Measurements from ENCODE around the gene GCK.

Gene GCK

DNA sequence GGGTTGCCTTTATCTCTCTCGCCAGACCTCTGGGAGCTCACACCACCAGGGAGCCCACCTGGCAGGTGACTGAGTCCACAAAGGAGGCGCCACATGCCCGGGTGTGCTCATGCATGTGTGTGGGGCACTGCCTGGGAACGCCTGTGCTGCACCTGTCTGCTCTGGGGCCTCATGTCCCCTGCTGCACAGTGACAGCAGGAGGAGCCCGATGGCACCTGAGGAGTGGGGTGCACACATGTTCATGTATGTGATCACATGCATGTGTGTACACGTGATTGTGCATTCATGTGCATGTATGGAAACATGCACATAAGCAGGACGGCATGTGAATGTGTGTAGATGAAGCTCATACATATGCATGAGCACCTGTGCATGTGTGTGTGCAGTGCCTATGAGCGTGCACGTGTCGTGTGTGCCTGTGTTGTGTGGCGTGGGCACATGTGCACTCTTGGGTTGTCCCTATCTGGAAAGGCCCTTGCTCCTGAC, 33.6 kb upstream of the GCK start:
- DNase-seq (ENCODE audit: low read depth in 2 of 2) = no peak

DNA sequence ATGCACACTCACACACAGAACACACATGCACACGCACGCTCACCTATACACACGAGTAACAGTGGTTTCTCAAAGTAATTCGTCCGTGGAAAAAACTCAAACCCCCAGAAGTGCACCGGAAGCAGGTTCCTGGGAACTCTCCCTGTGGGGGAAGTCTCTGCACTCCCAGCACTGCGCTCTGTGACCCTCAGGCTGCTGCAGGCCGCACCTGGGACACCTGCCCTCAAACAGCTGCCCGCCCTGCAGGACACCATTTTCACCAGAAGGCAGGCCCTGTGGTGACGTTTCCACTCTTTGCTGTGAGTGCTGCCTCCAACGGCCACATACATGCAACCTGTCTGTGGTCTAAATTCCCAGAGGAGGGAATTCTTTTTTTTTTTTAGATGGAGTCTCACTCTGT, 32.8 kb upstream of the GCK start:
- DNase-seq (ENCODE audit: low read depth in 2 of 2) = no peak

DNA sequence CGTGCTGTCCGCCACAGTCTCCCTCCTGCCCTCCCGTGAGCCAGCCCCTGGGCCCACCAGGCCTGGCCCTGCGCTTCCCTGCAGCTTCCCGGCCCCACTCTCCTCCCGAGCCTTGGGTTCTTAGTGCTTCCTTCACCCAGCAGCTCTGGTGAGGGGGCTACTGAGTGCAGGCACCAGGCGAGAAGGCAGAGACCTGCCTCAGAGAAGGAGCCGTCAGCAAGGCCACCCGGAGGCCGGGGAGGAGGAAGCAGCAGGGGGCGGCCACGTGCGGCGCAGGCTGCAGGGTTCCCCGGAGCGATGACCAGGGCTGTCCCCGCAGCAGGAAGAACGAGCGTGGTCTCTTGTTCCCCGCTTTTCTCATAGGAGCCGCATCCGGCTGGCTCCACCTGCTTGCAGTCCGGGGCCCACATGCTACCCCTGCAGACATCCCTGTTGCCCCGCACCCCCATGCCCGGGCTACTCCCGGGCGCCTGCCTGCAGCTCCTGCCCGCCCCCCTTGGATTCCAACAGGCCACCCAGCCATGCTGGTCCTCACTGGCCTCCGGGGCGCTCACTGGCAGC, 32.1 kb upstream of the GCK start:
- no peak for DNase-seq (ENCODE audit: low read depth in 2 of 2)

DNA sequence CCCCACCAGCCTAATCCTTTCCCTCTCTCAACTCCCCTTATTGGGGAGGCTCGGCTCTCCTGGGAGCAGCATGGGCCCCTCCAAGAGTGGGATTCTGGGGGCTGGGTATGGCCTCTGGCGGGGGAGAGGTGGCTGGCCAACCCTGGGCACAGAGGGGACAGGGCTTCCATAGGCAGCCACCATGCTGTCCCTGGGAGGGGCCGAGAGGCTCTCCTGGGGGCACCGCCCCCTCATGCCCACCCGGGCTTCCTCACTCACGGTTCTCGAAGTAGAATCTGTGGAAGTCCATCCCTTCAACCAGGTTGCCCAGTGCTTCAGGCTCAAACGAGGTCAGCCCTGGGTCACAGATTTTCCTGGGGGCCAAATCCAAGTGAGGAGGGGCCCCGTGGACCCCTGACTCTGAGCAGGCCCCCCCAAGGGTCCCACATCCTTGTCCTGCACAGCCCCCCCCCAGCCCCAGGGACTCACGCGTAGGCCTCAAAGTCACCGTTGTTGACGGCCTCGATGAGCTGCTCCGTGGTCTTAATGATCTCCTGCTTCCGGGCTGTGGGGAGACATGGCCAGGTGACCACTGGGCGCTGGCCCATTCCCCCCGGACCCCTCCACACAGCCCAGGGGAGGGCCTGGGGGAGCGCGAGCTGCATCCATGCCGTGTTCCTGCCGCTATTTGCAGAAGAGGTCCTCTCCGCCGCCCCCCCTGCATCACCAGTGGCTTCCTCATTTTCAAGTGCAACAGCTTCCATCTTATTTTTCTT, 31.3 kb upstream of the GCK start:
- DNase-seq (ENCODE audit: low read depth in 2 of 2) = no peak

DNA sequence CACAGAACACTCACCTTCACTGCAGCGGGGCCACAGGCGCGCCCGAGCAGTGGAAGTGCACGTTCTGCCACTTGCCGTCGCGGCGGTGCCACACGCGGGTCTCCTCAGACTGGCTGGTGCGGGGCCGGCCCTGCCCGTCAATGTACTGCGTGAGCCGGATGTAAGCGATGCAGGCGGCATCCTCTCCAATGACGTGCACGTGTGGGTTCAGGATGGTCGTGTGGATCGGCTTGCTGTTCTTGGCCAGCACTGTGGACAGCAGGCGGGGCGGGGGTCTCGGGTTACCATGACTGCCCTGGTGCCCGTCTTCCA, 30.8 kb upstream of the GCK start:
- no peak for DNase-seq (ENCODE audit: low read depth in 2 of 2)

DNA sequence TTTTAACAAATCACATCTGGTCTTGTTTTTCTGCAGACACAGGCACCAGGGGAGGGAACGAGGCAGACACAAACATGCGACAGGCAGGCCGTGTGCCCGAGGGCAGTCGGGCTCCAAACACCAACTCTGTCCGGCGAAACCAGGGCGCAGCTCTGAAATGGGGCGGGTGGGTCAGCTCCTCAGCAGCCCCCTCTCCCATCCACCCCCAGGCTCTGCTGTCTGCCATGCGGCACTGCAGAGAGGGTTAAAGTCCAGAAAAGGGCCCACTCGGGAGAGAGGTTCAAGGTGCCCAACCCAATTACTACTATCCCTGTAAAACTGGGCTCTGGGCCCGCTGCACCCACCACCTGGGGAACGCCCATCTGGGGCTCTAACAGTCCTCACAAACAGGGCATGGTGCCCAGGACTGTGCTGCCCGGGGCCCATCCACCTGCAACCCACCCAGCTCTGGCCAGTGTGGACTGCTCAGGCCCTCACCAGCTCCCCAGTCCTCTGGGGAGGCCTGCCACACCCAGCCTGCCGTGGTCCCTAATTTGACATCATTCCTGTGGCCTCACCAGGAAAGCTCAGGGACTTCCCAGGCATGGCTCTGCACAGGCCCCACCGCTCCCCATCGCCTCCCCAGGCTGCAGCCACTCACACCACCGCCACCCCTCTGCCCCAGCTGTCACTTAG, 30.3 kb upstream of the GCK start:
- DNase-seq (ENCODE audit: low read depth in 2 of 2) = no peak

DNA sequence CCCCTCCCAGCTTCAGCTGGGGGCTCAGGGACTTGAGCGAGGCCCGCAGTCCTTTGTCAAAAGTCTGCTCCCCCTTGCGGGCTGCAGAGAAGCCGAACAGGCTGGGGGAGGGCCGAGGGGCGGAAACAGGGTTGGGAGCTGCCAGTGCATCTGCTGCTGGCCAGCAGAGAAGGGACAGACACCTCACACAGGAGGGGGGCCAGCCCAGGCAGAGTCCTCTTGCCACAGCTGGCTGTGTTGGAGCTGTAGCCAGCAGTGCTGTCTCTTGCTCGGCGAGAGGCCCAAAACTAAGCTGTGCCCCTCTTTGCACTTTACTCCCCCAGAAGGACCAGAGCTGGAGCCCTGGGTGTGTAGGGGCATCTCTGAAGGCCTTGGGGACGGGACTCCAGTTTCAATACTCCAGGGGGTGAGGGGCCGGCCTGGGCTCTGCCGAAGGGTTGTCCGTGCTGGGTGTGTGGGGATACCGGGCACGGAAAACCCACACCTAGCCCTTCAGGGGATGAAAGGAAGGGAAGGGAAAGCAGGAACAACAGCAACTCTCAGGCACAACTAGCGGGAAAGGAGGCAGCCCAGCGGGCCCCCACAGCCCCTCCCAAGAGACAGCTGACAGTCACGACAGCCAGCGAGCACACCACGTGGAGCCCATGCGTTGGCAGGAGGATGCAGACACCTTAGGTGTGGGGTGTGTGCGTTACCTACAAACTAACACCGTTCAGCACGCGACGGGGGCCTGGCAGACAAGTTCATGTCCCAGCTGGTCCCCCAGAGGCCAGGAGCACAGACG, 29.4 kb upstream of the GCK start:
- DNase-seq (ENCODE audit: low read depth in 2 of 2) = no peak

DNA sequence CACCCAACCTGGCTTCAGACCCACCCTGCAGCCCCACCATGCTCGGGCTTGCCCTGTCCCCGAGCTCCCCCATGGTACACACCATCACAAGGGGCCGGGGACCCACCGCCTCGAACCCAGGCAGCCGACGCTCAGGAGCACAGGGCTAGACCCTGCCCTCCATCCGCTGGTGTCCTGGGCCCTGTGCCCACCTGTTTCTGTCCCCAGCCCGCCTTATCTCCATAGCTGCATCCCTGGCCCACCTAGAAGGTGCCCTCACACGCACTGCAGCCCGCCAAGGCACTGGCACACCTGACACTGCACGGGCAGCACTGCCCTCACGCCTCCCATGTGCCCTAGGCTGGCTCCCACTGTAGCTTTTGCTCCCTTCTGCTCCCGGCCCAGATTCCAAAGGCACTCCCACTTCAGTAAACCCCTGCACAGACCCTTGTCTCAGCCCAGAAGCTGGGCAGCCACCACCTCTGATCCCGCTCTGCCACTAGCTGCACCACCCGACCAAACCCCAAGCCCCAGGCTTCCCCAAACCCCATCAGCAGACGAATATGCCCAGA, 28.7 kb upstream of the GCK start:
- DNase-seq (ENCODE audit: low read depth in 2 of 2) = no peak

DNA sequence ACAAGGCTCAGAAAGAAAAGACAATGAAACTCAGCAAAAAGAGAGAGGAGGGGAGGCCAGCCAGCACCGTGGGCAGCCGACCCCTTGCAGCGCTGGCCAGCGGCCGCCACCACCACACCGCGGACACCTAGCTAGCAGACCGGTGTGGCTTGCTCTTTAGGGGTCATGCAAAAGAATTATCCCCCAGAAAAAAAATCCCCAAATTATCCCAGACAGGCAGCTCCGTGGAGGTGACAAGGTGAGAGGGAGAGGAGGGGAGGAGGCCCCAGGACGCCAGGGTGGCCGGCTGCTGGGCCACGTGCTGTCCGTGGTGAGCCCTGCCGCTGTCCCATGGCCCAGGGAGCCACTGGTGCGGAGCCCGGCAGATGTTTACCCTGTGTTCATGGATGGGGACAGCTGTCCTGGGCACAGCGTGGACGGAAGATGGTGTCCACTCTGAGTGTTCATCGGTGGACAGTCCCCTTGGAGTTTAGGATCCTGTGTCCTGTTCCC, 28.0 kb upstream of the GCK start:
- DNase-seq (ENCODE audit: low read depth in 2 of 2) = no peak

DNA sequence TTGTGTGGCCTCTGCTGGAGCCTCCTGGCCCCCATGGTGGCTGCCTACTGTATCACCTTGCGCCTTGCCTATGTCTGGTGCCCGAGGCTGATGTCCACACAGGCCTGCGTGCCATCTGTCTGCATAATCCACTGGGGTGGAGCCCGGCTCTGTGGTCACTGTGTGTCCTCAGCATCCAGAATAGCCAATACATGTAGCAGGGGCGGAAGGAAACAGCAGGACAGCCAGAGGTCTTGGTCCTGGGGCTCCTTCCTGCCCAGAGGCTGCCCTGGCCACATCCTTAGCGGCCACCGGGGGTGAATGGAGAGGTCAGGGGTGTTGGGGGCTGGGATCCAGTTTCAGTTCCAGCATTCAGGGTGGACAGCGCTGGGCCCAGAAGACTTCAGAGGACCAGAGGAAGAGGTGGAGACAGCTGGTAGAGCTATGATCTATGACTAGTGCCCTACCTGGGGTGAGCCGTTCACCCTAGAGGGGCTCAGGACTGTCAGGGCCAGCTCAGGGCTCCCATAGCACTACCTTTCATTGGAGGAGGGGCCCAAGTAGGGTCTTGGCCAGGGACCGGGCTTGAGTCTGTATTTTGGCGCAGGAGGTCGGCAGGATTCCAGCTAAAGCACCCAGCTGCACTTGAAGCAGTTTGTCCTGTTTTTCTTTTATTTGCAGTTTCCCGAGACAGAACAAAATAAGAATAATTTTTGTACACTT, 27.4 kb upstream of the GCK start:
- no peak for DNase-seq (ENCODE audit: low read depth in 2 of 2)

DNA sequence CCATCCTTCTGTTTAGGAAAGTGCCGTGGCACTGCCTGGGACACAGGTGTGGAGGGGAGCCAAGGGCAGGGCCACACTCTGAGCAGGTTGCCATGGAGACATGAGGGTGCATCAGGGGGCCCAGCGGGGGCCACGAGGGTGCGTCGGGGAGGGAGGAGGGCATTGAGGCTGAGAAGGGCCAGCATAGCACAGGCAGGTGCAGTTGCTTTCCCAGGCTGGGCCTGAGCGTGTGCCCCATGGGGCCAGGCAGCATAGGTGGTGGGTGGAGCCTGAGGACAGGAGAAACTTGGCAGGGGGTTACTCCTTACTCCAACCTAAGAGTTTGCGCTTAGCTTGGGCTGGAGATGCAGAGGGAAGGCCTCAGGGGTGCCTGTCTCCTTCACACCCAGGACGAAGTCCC, 26.8 kb upstream of the GCK start:
- DNase-seq (ENCODE audit: low read depth in 2 of 2) = no peak

DNA sequence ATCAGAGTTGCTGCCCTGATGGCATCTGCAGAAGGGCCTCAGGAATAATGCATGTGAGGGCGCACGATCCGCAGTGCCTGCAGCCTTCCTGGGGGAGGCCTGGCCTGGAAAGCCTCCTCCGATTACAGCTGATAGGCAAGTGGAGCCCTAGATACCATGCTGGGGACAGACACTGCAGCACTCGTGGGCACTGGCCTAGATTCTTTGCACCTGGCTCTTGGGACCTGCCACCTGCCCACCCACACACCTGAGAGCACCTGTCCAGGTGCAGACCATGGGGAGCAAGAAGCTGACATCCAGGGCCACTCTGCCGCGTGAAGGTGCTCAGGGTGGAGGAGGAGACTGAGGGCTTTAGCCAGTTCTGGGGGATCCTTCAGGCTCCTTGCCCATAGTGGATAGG, 26.3 kb upstream of the GCK start:
- no peak for DNase-seq (ENCODE audit: low read depth in 2 of 2)

DNA sequence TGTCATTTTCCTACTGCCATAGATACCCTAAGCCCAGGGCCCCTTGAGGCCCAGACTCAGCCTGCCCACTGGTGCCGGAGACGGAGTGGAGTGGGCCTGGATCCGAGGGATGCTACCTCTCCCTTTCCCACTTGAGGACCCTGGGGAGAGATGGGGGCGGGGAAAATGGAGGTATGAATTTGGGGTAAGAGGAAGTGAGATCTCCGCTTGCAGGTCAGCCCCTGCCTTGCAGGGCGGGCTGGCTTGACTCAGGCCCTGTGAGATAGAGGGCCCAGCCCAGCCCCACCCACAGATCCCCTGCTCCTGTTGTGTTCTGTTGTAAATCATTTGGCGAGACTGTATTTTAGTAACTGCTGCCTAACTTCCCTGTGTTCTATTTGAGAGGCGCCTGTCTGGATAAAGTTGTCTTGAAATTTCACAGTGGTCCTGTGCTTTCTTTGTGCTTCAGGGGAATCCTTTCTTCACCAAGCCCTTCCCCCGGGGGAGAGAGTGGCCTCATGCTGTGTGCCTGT, 24.7 kb upstream of the GCK start:
- no peak for DNase-seq (ENCODE audit: low read depth in 2 of 2)

DNA sequence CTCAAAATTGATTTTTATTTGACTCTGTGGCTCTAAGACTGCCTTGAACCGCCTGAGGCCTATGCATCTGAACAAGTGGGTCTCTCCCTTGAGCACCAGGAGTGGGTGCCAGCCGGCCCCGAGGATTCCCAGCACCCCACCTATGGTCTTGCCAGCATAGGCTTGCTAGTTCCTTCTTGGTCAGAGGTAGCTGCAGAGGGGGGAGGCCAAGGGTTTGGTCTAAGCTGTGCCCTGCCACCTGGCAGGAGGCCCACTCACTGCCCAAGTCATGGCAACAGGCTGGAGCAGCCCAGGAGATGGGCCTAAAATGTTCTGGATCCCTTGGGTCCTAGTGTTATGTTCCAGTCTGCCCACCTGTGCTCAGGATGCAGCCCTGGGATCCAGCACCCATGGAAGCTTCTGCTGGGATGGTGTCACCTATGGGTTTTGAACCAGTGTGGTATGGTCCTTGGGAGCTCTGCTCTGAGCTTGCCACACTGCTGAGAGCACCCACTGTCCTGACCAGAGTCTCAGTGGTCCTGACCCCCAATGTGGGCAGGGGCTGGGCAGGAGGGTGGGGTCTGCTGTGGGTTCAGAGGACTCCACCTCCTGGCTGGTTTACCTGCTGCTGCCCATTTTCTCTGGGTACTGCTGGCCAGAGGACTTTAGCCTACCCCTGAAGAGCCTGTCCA, 24.1 kb upstream of the GCK start:
- no peak for DNase-seq (ENCODE audit: low read depth in 2 of 2)

DNA sequence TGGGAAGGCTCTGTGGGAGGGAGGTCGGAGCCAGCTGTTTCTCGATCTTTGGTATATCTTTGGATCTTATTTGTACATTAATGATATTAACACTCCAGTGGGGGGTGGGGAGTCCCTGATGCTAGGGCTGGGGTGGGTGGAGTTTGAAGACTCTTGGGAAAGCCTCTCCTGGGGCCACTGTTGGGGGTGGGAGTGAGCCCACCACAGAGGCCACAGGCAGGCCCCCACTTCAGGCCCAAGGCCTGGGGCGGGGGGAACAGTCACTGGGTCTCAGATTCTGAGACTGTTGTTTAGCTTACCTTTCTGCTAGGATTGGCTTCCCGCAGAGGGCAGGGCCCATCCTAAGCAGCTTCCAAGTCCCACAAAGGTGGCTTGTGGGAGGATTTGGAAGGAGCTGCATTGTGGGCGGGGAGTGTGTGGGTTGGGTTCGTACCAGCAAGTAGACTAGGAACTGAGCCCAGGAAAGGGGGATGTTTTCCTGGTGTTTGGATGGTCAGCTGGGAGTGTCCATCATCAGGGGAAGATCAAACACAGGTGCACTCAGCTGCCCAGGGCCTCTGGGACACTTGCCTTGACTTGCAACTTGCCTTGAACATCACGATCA, 23.4 kb upstream of the GCK start:
- DNase-seq (ENCODE audit: low read depth in 2 of 2) = no peak

DNA sequence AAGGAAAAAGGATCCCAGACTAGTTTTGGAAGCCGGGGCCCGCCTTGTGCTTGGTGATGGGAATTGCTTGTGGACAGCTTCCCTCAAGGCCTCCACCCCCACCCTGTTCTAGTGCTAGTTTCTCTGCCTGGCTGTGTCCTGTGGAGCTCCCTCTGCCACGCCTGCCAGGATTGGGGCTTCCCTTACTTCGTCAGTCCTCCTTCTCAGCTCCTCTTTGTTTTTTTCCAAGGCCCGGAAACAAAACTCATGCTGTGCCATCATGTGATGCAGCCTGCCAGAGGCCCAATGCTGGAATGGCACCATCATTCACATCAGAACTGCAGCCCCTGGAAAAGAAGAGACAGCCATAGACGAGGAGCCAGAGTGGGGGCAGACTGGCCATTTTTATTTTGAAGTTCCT, 22.8 kb upstream of the GCK start:
- no peak for DNase-seq (ENCODE audit: low read depth in 2 of 2)

DNA sequence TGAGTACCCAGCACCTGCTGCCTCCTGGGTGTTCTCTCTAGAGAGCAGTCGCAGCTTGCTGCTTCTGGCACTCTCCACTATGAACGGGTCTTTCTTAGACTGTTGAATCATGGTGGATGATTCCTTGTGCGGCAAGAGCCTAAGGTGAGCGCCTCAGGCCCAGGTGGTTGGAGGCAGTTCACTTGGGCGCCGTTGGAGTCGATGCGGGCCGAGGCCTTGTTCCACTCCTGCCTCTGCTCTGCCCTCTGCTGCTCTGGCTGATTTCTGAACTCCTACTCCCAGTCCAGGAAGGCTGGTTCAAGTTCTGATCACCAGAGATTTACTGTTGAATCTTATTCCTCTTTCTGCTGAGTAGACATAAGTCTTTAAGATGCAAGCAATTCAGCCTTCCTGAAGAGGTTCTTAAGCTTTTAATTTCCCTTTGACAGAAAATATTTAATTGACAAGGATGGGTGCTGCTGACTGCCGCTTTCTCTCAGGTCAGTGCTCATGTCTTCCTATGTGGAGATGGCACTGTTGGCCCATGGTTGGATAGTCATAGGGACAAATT, 22.0 kb upstream of the GCK start:
- DNase-seq (ENCODE audit: low read depth in 2 of 2) = no peak

DNA sequence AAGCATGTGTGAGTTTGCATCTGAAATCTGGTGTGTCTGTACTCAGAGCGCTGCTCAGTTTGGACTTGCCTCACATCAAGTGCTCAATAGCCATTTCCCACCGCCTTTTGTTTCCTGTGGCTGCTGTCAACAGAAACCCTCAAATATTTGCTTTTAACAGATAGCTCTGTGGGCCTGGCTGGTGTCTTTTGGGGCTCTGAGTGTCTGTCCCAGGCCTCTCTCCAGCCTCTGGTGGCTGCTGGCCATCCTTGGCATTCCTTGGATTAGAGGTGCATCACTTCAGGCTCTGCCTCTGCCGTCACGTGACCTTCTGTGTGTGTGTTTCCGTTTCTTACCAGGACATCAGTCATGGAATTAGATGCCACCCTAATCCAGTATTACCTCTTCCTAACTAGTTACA, 20.9 kb upstream of the GCK start:
- no peak for DNase-seq (ENCODE audit: low read depth in 2 of 2)

DNA sequence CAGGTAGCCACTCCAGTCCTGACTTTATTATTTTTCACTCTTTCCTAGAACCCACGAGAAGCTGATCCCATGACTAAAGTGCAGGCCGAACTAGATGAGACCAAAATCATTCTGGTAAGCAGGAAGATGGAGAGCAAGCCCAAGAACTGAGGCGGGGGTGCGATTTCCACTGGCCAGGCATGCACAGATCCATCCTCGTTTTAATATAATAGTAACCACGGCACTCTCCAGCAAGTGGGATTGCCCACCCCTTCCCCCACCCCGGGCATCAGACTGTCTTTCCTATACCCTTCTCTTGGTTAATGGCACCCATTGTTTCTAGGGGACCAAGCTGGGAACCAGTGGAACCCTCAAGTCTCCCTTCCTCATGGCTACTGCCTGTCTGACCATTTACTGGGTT, 18.8 kb upstream of the GCK start:
- no peak for DNase-seq (ENCODE audit: low read depth in 2 of 2)

DNA sequence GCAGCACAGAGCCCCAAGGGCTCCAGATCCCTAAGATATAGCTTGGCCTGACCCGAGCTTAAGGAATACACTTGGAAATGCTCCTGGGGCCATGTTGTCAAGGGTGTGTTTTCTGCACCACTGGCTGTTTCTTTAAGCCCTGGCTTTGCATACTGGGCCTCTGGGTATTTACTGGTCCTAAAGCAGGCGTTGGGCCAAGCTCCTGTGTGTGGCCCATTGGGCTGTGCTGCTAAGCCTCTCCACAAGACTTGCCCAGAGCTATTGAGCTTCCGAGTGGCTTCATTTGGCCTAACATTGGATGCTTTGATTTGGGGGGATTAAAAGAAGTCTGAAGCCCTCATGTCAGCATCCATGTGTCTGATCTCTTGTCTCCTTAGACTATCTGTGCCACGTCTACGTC, 16.8 kb upstream of the GCK start:
- no peak for DNase-seq (ENCODE audit: low read depth in 2 of 2)
